Endometrial microvascular endothelial cells (primary cell): ENCODE results near the gene MYLK3. TPM values are rescaled to one million over a fixed set of nuclear protein-coding genes. Genes with fewer than 3 reads are reported as not detected.

ENCODE experiments used
- in situ Hi-C: cut with HindIII; loops from 2 replicates; pipeline ENCODE4 v1.10.0; 2017; ENCODE audit warnings: low sequenced_read_pairs, low pct_unique_long_range_greater_than_20kb; ENCODE audit errors: inconsistent ontology term
- total RNA-seq: library from RNA; depleted of rRNA; stranded (reverse); fragments of >200 nt; gene quantifications from one replicate; pipeline ENCODE4 v1.2.3, GENCODE V29; 2015; ENCODE audit errors: inconsistent ontology term

The MYLK3 gene
- total RNA-seq, 1 donor from 2014 or later, result not detected

- in situ Hi-C loops, result no loop called here
These were observed 15.0 kb upstream of the MYLK3 start for GRCh38 chr16:46763147-46763546.

- in situ Hi-C loops, result no loop called here
These were observed 14.4 kb upstream of the MYLK3 start for GRCh38 chr16:46762583-46762982.

- in situ Hi-C loops, result no loop called here
These were observed 11.2 kb upstream of the MYLK3 start for GRCh38 chr16:46759309-46759708.

GRCh38 chr16:46757339-46758050 lies 9.4 kb upstream of the MYLK3 start:
- in situ Hi-C loops, result no loop called here

GRCh38 chr16:46756772-46757171 lies 8.6 kb upstream of the MYLK3 start:
- in situ Hi-C loops, result no loop called here

- in situ Hi-C loops, result no loop called here
These were observed 4.9 kb upstream of the MYLK3 start for GRCh38 chr16:46753015-46753414.

- in situ Hi-C loops, result no loop called here
These were observed 3.2 kb upstream of the MYLK3 start for GRCh38 chr16:46751381-46751780.

- in situ Hi-C loops, result no loop called here
These were observed 896 bp upstream of the MYLK3 start for GRCh38 chr16:46748775-46749705.

- in situ Hi-C loops, result no loop called here
These were observed 1.0 kb downstream of the MYLK3 start for GRCh38 chr16:46746821-46747776.

- in situ Hi-C loops, result no loop called here
These were observed 2.5 kb downstream of the MYLK3 start for GRCh38 chr16:46745617-46746016.

- in situ Hi-C loops, result no loop called here
These were observed 4.9 kb downstream of the MYLK3 start for GRCh38 chr16:46743232-46743719.

GRCh38 chr16:46739934-46740333 lies 8.2 kb downstream of the MYLK3 start:
- in situ Hi-C loops, result no loop called here

GRCh38 chr16:46737621-46738214 lies 10.4 kb downstream of the MYLK3 start:
- in situ Hi-C loops, result no loop called here

GRCh38 chr16:46736695-46737094 lies 11.4 kb downstream of the MYLK3 start:
- in situ Hi-C loops, result no loop called here

GRCh38 chr16:46733319-46733830 lies 14.8 kb downstream of the MYLK3 start:
- in situ Hi-C loops, result no loop called here

GRCh38 chr16:46732561-46732960 lies 15.6 kb downstream of the MYLK3 start:
- in situ Hi-C loops, result no loop called here

- in situ Hi-C loops, result no loop called here
These were observed 16.2 kb downstream of the MYLK3 start for GRCh38 chr16:46731691-46732555.
